HUDEP-2 (cell line): ENCODE data around the gene DUSP7.
A peak's percentile ranks its signal among the peaks of the same experiment; 100 is the strongest.

Experiments
- DNase-seq, 76 experiments: peaks; one replicate each; lab custom pipeline; 2025; ENCODE audit not compliant: unreplicated experiment in 76 of 76; lab: John Stamatoyannopoulos, UW

The DUSP7 gene

DNA sequence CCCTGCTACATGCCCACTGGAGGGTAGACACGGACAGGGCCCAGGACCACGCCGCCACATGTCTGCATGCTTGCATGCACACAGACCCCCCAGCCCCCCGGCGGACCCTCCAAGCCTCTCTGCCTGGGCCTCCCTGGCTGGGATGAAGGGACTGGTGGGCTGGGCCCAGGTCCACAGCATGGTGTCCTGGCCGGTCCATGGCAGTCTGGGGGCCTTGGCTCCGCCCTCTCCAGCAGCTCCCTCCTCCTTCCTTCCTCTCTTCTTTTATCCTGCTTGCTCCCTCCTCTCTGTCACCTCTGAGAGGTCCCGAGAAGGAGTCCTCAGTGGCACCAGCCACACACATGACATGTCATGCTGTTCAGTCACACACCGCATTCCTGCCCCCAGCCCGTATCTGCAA, 24.5 kb downstream of the DUSP7 start:
- DNase-seq: no peak

DNA sequence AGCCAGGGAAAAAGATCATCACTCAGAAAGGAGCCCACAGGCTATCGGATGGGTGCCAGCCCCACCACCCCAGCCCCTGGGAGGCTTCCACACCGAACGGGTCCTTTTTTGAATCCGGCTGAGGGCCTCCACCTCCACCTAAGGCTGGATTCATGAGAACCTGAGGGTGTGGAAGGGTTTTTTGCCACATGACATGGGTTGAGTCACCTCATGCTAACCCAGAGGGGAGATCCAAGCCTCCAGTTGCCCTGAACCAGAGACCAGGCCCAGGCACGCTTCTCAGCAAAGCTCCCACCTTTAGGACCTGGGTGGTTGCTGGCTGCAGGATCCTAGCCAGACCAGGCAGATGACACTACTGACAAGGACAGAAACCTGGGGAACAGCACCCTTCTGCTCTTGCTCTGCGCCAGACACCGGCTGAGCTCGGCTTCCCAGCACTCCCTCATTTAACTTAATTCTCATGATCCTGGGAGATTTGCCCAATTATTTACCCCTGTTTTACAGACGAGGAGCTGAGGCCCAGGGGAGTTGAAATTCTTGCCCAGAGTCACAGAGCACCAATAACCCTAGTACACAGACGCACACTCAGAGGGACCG, 25.6 kb downstream of the DUSP7 start:
- no peak for DNase-seq

DNA sequence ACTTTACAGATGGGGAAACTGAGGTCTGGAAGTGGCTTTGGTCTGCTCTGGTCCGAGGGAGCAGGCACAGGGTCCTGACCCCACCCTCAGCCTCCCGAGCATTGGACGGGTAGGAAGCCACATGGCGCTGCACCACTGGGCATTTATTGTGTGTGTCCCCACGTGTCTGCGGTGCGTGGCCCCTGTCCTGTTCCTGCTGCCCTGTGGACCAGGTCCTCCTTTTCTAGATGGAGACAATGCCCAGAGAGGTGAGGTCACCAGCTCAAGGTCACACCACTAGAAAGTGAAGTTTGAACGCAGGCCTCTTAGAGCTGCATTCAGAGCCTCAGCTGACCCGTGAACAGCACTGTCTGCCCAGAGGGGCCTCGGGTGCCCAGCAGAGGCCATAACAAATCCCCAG, 26.8 kb downstream of the DUSP7 start:
- no peak for DNase-seq

DNA sequence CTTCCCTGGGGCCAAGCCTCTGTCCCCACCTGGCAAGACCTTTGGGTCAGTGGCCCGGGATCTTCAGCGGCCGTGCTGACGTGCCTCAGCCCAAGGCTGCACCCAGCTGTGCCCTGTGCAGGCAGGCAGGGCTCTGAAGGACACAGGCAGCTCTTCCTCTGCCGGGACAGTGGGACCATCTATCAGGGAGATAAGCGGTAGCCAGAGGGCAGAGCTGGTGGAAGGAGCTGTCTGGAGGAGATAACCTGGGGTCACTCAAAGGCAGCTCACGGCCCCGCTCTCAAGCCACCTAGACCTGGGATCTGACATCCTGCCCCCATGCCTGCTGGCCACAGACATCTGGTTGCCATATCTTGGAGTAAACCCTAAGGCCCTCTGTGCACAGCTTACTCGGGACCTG, 27.3 kb downstream of the DUSP7 start:
- peak in 29 of 76 experiments; percentile 3 to 59 (median 26) for DNase-seq

DNA sequence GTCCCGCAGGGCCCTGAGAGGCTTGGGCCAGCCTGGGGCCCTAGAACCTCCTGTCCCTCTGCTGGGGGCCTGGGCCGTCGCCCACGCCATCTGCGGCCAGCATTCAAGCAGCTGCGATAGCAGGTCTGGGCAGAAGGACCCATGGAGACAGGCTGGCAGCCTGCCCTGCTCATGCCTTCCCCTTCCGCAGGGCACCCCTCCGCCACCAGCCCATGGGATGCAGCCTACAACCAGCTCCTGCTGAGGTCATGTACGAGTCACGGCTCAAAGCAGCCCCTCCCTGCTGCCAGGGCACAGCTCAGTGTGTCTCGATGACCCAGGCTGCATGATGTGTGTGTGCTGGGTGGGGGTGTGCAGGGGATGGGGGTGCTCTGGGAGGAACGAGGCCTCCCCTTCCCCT, 27.8 kb downstream of the DUSP7 start:
- DNase-seq: no peak

DNA sequence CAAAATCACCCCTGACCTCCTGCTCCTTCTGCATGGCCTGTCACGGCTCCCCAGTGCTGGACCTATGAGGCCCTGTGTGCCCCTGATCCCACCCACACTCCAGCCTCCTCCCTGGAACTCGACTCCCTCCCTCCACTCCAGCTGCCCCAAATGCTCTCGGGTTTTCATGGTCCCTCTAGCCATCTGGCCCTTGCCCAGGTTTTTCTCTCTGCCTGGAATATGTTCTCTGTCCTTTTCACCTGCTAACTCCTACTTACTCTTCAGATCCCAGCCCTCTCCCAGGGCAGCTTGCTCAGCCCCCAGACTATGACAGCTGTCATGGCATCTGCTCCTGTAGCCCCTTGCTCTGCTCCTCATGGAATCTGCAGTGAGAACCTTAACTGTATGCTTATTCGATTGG, 30.3 kb downstream of the DUSP7 start:
- no peak for DNase-seq

DNA sequence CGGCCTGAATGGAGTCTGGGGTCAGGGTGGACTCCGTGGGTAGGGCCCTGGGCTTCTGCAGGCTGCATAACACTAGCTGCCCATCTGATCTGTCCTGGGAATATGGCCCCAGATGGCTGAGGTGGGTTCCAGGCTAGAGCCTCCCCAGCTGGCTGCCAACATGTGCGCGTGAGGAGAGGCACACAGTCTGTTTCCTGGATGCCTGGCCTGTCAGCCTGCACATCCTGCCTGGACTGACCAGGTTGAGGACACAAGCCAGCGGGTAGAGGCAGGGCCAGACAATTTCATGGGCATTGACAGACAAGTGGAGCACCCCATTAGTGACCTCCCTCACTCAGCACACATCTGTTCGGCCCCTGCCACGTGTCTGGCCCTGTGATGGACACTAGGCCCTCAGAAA, 30.9 kb downstream of the DUSP7 start:
- DNase-seq: no peak

DNA sequence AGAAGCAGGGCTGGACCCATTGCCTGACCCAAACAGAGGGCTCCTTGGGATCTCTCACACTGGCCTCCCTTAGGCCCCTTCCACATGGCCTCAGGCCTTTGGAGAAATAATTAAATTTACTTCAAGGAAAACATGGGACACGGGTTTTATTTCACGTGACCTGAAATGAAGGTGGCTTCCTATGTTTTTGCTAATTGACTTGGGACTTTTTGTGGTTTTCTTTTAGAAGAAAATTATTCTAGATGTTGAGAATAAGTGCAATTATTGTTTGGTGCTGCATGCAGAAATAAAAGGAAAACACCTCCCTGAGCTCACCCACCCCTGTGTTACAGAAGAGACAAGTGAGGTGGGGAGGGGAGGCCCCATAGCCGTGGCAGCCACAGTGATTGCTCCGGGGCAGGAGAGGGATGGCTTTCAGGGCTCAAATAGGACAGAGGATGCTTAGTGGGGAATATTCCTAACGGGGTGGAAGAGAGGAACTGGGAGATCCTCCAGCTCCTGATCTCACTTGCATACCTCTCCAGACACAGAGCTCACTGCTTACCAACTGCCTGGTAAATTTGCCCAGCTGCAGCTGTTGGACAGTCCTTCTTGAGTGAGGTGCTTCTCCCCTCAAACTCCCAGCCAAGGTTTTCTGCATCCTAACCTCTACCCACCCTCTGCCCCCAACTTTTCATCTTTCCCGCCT, 31.5 kb downstream of the DUSP7 start:
- DNase-seq: no peak

DNA sequence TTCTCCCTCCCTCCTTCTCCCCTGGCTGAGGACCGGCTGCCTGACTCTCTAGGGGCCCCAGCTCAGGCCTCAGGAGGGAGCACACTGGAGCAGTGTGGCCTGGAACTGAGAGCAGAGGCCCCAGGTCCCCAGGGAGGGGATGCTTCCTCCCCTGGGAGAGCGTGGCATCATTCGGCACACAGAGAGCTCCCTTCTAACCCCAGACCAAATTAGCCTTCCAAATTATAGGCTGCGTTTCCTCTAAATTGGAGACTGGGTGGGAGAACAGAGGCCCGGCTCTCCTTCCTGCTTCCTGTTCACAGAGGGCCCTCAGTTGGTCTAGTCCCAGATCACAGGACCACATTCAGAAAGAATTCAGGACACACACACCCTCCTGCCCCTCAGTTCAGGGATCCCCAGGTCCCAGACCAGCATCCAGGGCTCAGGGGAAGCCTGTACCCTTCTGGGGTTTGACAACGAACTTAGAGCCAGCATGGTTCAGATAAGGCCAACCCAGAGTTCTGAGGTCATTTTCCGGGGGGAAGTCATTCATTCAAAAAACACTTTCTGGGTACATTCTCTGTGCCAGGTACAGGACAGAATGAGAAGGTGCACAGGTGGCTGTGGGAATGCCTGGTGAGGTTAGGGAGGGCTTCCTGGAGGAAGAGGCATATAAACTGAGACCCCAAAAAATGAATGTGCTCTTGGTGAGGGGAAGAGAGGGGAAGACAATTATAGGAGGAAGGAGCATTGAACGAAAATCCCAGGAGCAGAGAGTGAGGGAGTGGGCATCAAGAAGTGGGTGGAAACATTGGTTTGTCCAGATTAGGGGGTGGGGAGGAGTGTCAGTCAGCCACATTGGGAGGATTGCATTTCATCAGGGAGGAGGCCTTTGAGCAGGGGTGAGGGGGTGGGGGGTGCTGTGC, 32.3 kb downstream of the DUSP7 start:
- no peak for DNase-seq

DNA sequence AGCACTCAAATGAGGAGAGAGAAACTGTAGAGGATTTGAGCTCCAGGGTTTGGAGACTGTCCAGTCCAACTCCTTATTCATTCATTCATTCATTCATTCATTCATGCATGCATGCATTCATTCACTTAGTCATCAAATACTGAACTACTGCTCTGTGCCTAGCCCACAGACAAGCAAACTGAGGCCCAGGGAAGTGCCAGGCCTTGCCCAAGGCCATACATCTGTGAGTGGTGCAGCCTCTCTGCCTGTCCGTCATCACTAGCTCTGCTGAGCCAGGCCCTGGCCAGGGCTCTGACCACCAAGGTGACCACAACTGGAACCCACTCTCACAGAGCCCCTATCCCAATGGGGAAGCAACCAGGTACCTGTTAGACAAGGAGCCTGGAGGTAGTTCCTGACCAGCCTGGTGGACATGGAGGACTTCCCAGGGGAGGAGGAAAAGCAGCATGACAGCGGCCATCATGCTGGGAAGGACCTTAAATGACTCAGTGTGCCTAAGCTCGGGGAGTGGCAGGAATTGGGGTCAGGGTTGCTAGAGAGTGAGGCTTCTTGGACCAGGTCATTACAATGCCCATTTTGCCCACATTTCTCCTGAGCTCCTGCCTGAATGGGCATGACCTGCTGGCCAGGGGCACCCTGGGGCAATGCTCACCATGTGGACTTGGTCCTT, 33.1 kb downstream of the DUSP7 start:
- DNase-seq: no peak

DNA sequence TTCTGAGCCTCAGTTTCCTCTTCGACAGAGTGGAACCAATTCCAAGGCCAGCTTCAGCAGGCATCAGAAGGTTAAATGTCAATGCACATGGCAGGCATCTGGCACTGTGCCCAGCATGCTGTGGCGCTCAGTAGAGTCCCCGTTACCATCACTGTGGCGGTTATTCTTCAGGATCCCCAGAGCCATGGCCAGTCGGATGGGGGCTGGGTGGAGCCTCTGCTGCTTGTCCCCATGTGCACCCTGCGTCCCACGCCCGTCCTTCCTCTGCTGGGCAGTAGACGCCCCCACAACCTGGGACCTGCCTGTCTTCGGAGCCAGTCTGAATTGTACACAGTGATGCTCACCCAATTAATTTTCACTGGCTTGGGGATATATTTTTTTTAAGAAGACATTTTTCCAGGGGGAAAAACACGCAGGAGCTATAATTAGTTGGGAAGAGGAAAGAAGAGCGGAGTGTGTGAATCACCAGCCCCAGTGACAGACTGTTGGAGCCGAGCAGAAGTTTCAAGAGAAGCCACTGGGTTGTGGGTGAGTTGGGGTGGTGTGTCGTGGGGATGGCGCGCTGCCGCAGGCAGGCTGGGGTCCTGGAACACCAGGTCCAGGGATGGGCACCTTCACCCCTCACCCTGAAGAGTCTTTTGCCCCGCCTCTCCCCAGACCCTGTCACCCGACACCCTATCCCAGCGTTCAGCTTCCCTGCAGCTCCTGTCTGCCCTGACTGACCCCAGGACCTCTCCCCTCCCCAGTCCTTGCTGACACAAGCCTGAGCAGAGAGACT, 33.9 kb downstream of the DUSP7 start:
- DNase-seq: no peak

DNA sequence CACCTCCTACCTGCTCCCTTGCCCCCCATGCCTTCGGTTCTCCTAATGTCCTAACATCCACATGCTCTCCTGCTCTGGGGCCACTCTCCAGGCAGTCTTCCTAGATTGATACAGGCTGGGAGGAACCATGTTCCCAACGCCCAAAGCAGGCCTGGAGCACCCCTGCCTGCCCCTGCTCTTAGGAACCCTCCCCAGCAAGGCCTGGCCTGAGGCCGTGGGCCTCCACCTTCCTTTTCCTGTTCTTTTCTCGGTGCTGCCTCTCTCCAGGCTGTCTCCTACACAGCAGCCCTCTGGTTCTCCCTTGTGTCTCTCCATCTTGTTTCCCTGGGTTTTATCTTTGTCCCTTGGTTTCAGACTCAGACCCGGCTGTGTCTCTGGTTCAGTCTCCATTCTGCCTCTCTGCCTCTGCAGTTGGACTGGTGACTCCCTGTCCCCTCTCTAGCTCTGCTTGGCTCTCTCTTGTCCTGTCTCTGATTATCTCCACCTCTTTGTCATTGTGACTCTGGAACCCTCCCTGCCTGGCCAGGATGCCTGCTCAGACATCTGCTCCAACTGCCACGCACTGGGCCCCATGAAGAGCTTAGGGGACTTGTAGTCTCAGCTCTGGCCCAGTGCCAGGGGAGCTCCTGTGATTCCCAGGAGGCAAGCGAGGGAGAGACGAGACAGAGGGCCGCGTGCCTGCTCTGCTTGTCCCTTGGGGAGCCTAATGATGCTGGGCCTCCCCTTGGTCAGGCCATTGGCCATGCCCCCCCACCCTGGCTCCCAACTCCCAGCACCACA, 34.7 kb downstream of the DUSP7 start:
- DNase-seq: no peak

DNA sequence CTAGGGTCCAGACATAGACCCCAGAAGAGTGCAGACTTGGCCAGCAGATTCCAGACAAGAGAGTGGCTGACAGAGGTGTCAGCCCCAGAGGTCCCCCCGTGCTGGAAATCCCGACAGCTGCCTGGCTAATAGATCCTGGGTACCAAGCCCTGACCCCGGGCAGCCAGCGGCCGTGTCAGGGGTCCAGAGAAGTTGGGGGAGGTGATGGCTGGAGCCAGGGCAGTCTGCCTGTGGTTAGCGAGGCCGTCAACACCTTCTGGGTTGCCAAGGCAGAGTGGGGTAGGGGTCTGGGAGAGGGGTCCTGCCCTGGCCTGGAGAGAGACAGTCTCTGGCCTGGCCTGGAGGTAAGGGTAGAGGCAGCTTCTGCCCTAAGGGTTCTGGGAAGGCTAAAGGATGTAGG, 35.6 kb downstream of the DUSP7 start:
- no peak for DNase-seq

DNA sequence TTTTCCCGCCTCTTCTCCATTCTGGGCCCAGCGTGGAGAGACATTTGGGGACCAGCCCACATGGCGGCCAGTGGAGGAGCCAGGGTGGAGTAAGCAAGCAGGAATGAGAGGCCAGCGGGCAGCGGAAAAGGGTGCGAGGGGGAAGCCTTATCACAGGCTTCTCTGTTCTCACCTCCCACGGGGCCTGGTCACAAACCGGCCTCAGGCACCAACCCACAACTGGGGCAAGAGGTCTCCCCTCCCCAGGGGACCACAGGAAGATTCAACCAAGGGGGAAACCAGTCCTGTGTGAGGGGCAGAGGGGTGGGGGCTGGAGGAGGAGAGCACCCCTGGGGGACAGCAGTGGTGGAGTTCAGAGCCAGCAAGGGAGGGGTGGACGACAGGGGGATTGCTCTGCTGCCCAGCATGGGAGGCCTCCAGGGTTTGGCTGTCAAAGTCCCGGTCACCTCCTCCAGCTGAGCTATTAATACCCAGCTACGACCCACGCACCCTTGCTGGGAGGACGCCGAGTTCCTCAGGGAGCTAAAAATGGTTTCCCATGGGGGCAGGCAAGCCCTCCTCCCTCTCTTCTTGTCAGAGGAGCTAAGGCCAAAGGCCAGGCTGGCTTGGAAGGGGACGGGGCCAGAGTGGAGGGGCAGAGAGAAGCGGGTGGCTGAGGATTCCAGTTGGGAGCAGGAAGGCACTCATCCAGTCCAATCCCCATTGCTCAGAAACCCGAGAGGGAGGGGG, 36.9 kb downstream of the DUSP7 start:
- no peak for DNase-seq

DNA sequence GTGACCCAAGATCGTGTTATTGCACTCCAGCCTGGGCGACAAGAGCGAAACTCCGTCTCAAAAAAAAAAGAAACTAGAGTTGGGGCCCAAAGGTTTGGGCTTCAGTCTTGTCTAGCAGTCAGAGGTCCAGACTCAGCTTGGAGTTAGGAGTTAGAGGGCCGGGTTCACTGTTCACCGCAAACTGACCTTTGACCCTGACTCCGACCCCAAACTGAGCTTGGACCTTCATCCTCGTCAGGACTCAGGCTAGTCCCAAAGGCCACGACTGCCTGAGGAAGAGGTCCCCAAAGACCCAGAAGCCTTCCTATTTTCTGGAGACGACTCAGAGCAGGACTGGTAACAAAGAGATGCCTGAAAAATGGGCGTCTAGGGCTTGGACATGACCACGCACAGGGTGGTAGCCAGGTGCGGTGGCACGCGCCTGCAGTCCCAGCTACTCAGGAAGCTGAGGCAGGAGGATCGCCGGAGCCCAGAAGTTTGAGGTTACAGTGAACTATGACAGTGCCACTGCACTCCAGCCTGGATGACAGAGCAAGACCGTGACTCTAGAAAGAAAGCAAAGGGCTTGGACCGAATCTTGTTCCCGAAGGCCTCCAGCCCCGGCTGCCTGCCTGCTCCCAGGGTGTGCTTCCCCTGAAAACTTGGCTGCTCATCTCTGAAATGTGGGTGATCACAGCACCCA, 37.9 kb downstream of the DUSP7 start:
- DNase-seq: no peak

DNA sequence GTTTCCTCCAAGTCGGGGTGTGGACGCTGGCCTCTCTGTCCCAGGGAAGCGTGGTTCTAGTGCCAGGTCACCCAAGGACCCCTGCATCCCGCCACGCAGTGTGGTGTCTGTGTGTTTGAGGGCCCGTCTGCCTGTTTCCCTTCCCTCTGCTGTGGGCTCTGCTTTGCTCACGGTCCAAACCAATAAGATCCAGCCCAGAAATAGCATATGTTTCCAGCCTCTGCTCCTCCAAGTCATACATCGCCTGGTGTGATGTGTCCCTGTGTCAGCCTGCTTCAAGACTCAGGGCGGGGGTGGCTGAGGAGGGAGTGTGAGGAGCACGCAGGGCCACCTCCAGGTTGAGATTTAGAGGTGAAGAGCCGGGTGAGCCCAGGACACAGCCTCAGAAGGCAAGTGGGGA, 38.8 kb downstream of the DUSP7 start:
- no peak for DNase-seq

DNA sequence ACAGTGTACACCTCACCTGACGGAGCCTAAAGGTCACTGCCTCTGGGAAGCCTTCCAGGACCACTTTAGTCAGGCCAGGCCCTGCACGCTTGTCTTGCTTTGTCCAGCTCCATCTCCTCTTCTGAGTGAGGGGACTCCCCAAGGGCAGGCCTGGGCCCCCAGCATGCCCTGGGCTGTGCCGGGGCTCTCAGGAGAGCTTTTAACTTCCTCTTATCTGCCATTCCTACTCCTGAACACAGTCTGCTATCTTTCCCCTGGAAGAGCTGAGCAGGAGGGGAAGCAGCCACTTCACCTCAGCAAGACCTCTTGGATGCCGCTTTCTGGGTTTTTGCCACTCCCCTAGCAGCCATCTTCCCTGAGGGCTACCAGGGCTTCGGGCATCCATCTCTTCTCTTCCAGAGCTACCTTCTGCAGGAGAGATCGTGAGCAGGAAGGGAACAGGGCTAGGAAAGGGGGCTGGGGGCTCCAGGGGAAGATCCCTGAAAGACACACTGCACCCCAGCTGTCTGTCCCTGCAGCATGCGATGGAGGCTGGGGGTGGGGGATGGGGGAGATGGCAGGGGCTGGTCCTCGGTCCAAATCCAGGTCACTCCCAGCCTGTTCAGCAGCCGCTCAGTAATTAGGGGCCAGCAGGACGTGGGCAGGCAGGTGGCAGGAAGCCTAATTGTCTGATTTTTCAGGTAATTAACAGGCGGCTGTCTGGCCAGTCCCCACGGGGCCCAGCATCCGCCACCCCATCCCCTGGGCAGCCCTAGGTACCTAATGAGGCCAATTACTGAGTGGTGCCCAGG, 40.7 kb downstream of the DUSP7 start:
- no peak for DNase-seq

DNA sequence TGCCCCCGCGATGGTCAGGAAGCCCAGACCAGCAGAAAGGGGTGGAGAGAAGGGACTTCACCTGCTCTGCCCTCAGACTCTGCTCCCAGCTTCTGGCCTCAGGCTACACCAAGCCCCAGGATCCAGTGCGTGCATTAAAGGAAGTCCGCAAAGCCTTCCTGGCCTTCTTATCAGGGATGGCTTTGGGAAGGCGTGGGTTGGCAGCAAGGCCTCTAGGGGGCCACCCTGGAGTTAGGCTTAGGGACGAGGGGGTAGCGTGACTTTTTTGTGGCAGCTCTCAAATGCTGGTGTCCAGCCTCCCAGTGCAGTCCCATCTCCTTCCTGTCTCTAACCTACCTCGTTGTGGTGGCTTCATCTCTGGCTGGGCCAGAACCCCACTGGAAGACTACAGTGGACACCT, 41.8 kb downstream of the DUSP7 start:
- DNase-seq: no peak
